ENCODE results near the gene CD300H. TPM values are rescaled to one million over a fixed set of nuclear protein-coding genes. Genes with fewer than 3 reads are reported as not detected.

Gene CD300H
- total RNA-seq, 1 donor from 2014 or later, result not detected

GRCh38 chr17:74555427-74555940 lies 11.8 kb downstream of the CD300H start:
- no peaks in the 10 kb centered on the region for H3K36me3 ChIP-seq (ENCODE audit: insufficient read depth, low read length)
- peaks cover 2% of the 10 kb centered on the region for H3K4me1 Mint-ChIP-seq (ENCODE audit: low read depth, unreplicated experiment)
- no peak for TF ChIP-seq EZH2 (IDR thresholded peaks at IDR 0.05; ENCODE audit: insufficient read depth, low read length)
- TF ChIP-seq, protein P1, sequence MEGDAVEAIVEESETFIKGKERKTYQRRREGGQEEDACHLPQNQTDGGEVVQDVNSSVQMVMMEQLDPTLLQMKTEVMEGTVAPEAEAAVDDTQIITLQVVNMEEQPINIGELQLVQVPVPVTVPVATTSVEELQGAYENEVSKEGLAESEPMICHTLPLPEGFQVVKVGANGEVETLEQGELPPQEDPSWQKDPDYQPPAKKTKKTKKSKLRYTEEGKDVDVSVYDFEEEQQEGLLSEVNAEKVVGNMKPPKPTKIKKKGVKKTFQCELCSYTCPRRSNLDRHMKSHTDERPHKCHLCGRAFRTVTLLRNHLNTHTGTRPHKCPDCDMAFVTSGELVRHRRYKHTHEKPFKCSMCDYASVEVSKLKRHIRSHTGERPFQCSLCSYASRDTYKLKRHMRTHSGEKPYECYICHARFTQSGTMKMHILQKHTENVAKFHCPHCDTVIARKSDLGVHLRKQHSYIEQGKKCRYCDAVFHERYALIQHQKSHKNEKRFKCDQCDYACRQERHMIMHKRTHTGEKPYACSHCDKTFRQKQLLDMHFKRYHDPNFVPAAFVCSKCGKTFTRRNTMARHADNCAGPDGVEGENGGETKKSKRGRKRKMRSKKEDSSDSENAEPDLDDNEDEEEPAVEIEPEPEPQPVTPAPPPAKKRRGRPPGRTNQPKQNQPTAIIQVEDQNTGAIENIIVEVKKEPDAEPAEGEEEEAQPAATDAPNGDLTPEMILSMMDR (IDR thresholded peaks at IDR 0.05; ENCODE audit: insufficient read depth, low read depth, low read length), result no peak
- peaks cover 7% of the 10 kb centered on the region for H3K9me3 Mint-ChIP-seq (ENCODE audit: unreplicated experiment)
- FAIRE-seq (no peak), DNase-seq (ENCODE audit: low read depth) (no peak)
- H4K20me1 ChIP-seq (ENCODE audit: insufficient read depth, low read length), result no peaks in the 10 kb centered on the region
- no peak overlapping the region for H2AFZ ChIP-seq (ENCODE audit: low read depth, low read length)
- H3K36me3 Mint-ChIP-seq (ENCODE audit: low read depth, unreplicated experiment), result peaks cover 3% of the 10 kb centered on the region
- no peak overlapping the region for H3K27ac ChIP-seq (ENCODE audit: low read depth, low read length)
- no peaks in the 10 kb centered on the region for H3K79me2 ChIP-seq (ENCODE audit: insufficient read depth, low read length)
- peaks cover 8% of the 10 kb centered on the region for H3K27me3 ChIP-seq (ENCODE audit: insufficient read depth, low read length)
- H3K4me3 Mint-ChIP-seq (ENCODE audit: unreplicated experiment), result no peak overlapping the region
- peaks cover 49% of the 10 kb centered on the region for H3K27me3 Mint-ChIP-seq (ENCODE audit: low read depth, unreplicated experiment)
- no peak overlapping the region for H3K4me2 ChIP-seq (ENCODE audit: low read length)
- H3K9ac ChIP-seq (ENCODE audit: low read length), result no peak overlapping the region
- no peaks in the 10 kb centered on the region for H3K4me1 ChIP-seq (ENCODE audit: insufficient read depth, low read length)
- no peak overlapping the region for H3K4me3 ChIP-seq (ENCODE audit: insufficient read depth, low read depth, low read length)
- peaks cover 3% of the 10 kb centered on the region for H3K9me3 ChIP-seq (ENCODE audit: insufficient read depth, low read depth, low read length)
- no peak overlapping the region for H3K27ac Mint-ChIP-seq (ENCODE audit: unreplicated experiment)

DNA sequence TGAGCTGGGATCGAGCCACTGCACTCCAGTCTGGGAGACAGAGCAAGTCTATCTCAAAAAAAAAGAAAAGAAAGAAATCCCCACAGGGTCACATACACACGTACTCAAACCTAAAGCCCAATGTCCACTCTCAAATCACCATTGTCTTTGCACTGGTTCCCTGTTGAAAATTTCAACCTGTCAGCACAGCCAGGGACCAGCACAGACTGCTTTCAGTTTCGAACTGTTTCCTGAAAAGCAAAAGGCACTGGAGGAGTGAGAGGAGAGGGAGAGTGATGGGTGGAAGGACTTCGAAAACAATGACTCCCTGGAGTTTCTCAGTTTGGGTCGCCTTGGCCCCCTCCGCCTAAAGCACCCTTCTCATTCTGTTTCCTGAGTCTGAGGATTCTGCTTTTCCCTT lies 12.4 kb downstream of the CD300H start:
- H3K79me2 ChIP-seq (ENCODE audit: insufficient read depth, low read length), result no peaks in the 10 kb centered on the region
- no peak for DNase-seq (ENCODE audit: low read depth)
- H3K36me3 ChIP-seq (ENCODE audit: insufficient read depth, low read length), result no peaks in the 10 kb centered on the region
- no peak overlapping the region for H3K9ac ChIP-seq (ENCODE audit: low read length)
- no peak overlapping the region for H3K27ac Mint-ChIP-seq (ENCODE audit: unreplicated experiment)
- no peak overlapping the region for H3K4me2 ChIP-seq (ENCODE audit: low read length)
- peaks cover 8% of the 10 kb centered on the region for H3K27me3 ChIP-seq (ENCODE audit: insufficient read depth, low read length)
- H3K9me3 ChIP-seq (ENCODE audit: insufficient read depth, low read depth, low read length), result peaks cover 3% of the 10 kb centered on the region
- H3K36me3 Mint-ChIP-seq (ENCODE audit: low read depth, unreplicated experiment), result peaks cover 3% of the 10 kb centered on the region
- no peak for TF ChIP-seq EZH2 (IDR thresholded peaks at IDR 0.05; ENCODE audit: insufficient read depth, low read length)
- TF ChIP-seq, protein P1 (IDR thresholded peaks at IDR 0.05; ENCODE audit: insufficient read depth, low read depth, low read length), result no peak
- H3K4me3 Mint-ChIP-seq (ENCODE audit: unreplicated experiment), result no peak overlapping the region
- no peaks in the 10 kb centered on the region for H3K4me1 ChIP-seq (ENCODE audit: insufficient read depth, low read length)
- H2AFZ ChIP-seq (ENCODE audit: low read depth, low read length), result no peak overlapping the region
- peaks cover 7% of the 10 kb centered on the region for H3K9me3 Mint-ChIP-seq (ENCODE audit: unreplicated experiment)
- no peaks in the 10 kb centered on the region for H4K20me1 ChIP-seq (ENCODE audit: insufficient read depth, low read length)
- peaks cover 2% of the 10 kb centered on the region for H3K4me1 Mint-ChIP-seq (ENCODE audit: low read depth, unreplicated experiment)
- H3K4me3 ChIP-seq (ENCODE audit: insufficient read depth, low read depth, low read length), result no peak overlapping the region
- no peak overlapping the region for H3K27ac ChIP-seq (ENCODE audit: low read depth, low read length)
- H3K27me3 Mint-ChIP-seq (ENCODE audit: low read depth, unreplicated experiment), result peaks cover 48% of the 10 kb centered on the region
- FAIRE-seq, result no peak

DNA sequence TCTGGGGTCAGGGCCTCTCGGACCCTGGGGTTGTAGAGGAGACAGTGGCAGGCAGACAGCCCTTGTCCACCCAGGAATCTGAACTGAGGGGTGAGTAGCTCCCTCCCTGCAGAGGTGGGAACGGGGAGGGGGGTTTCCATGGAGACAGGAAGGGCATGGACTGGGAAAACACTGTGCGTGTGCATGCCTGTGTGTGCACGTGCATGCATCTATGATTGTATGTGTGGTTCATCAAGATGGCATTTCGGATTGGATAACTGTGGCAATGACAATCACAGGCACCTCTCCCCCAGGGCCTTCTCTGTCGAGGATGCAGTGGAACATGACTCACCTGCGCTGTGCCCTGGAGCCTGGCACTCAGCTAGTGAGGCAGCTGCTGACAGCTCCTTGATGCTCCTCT lies 15.3 kb downstream of the CD300H start:
- Mint-ChIP-seq H3K4me3 (ENCODE audit: unreplicated experiment) (no peak overlapping the region), H3K27me3 (ENCODE audit: low read depth, unreplicated experiment) (peaks cover 51% of the 10 kb centered on the region), H3K9me3 (ENCODE audit: unreplicated experiment) (peaks cover 7% of the 10 kb centered on the region), H3K27ac (ENCODE audit: unreplicated experiment) (no peak overlapping the region), H3K4me1 (ENCODE audit: low read depth, unreplicated experiment) (peaks cover 9% of the 10 kb centered on the region), H3K36me3 (ENCODE audit: low read depth, unreplicated experiment) (peaks cover 3% of the 10 kb centered on the region)
- Histone ChIP-seq H4K20me1 (ENCODE audit: insufficient read depth, low read length) (no peaks in the 10 kb centered on the region), H3K9me3 (ENCODE audit: insufficient read depth, low read depth, low read length) (no peaks in the 10 kb centered on the region), H3K27me3 (ENCODE audit: insufficient read depth, low read length) (no peaks in the 10 kb centered on the region), H3K4me2 (ENCODE audit: low read length) (no peak overlapping the region), H3K79me2 (ENCODE audit: insufficient read depth, low read length) (no peaks in the 10 kb centered on the region), H3K4me3 (ENCODE audit: insufficient read depth, low read depth, low read length) (no peak overlapping the region), H3K4me1 (ENCODE audit: insufficient read depth, low read length) (no peaks in the 10 kb centered on the region), H2AFZ (ENCODE audit: low read depth, low read length) (no peak overlapping the region), H3K36me3 (ENCODE audit: insufficient read depth, low read length) (no peaks in the 10 kb centered on the region), H3K27ac (ENCODE audit: low read depth, low read length) (no peak overlapping the region), H3K9ac (ENCODE audit: low read length) (no peak overlapping the region)
- TF ChIP-seq, protein P1 (IDR thresholded peaks at IDR 0.05; ENCODE audit: insufficient read depth, low read depth, low read length), result no peak
- no peak for TF ChIP-seq EZH2 (IDR thresholded peaks at IDR 0.05; ENCODE audit: insufficient read depth, low read length)
- FAIRE-seq, result no peak
- DNase-seq (ENCODE audit: low read depth), result no peak
